ENCODE data around the gene ATF5. TPM values are rescaled to one million over a fixed set of nuclear protein-coding genes. Genes with fewer than 3 reads are reported as not detected.

ATF5 gene
- total and polyA plus RNA-seq, 7 experiments from 2014 or later: 1.6 to 16.1 (median 7.1) TPM

DNA sequence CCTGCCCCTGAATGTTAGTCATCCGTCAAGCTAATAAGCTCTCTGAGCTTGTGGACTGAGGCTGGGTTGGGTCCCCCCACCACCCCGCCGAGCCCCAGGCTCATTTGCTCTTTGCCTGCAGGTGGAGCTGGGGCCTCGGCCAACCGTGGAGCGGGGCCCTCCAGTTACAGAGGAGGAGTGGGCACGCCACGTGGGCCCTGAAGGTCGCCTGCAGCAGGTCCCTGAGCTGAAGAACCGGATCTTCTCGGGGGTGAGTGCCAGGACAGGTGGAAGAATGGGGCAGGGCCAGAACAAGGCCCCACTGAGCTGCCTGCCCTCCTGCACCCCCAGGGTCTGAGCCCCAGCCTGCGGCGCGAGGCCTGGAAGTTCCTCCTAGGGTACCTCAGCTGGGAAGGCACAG is 46.4 kb upstream of the ATF5 start:
- Histone ChIP-seq H3K4me1 (ENCODE audit: control insufficient read depth in 2 of 2, insufficient read depth in 2 of 2, low read length in 2 of 2) (peaks cover 11 to 14% of the 10 kb centered on the region in 2 donors), H3K27ac (ENCODE audit: low read depth, low read length) (no peak overlapping the region), H3K4me3 (ENCODE audit: low read length) (no peak overlapping the region), H3K36me3 (ENCODE audit: control insufficient read depth in 2 of 3, insufficient read depth in 3 of 3, low read length in 3 of 3) (peaks cover 6 to 66% (median 33%) of the 10 kb centered on the region in 3 experiments), H3K9me3 (ENCODE audit: control insufficient read depth in 2 of 3, low read length in 3 of 3) (no peaks in the 10 kb centered on the region), H3K27me3 (ENCODE audit: control insufficient read depth in 2 of 2, insufficient read depth in 2 of 2, low read length in 2 of 2) (no peaks in the 10 kb centered on the region)
- intact Hi-C loops (cut with micrococcal nuclease): no loop called here
- no peaks in the 10 kb centered on the region for H3K9me3 Mint-ChIP-seq
- CTCF ChIA-PET: no interaction called here
- no peak overlapping the region for H3K4me3 Mint-ChIP-seq
- peaks cover 0 to 27% (median 14%) of the 10 kb centered on the region in 5 donors for H3K36me3 Mint-ChIP-seq
- H3K27me3 Mint-ChIP-seq: no peaks in the 10 kb centered on the region
- ATAC-seq: no peak
- DNase-seq: no peak
- H3K27ac Mint-ChIP-seq: no peak overlapping the region
- POLR2A ChIA-PET: interaction anchor here (0.5 to 0.8 kb wide), 3 partner anchors 34 to 935 kb away, joined by 3 to 5 read pairs (median 4); no protein-coding TSS in a partner anchor
- peaks cover 15 to 17% (median 16%) of the 10 kb centered on the region in 7 donors for H3K4me1 Mint-ChIP-seq

DNA sequence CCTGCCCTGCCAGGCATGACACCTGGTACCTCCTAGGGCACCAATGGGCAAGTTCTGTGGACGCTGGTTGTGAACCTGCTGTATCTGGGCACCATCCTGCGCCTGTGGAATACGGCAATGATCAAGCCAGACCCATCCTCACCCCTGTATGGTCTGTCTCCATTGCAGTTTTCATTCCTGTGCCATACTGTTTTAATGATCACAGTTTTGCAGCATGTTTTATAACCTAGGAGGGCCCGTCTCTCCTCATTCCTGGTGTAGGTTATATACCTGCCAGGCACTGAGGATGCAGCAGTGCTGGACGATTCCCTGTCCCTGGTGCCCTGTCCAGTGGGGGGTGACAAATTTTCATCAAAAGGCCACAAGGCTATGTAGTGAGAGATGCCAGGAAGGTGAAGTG is 45.9 kb upstream of the ATF5 start:
- Histone ChIP-seq H3K9me3 (ENCODE audit: control insufficient read depth in 2 of 3, low read length in 3 of 3) (no peaks in the 10 kb centered on the region), H3K4me1 (ENCODE audit: control insufficient read depth in 2 of 2, insufficient read depth in 2 of 2, low read length in 2 of 2) (peaks cover 10 to 13% of the 10 kb centered on the region in 2 donors), H3K36me3 (ENCODE audit: control insufficient read depth in 2 of 3, insufficient read depth in 3 of 3, low read length in 3 of 3) (peaks cover 6 to 68% (median 33%) of the 10 kb centered on the region in 3 experiments), H3K27ac (ENCODE audit: low read depth, low read length) (no peak overlapping the region), H3K4me3 (ENCODE audit: low read length) (no peak overlapping the region), H3K27me3 (ENCODE audit: control insufficient read depth in 2 of 2, insufficient read depth in 2 of 2, low read length in 2 of 2) (no peaks in the 10 kb centered on the region)
- POLR2A ChIA-PET: interaction anchor here (0.5 to 0.8 kb wide), 3 partner anchors 34 to 935 kb away, joined by 3 to 5 read pairs (median 4); no protein-coding TSS in a partner anchor
- Mint-ChIP-seq H3K9me3 (no peaks in the 10 kb centered on the region), H3K36me3 (peaks cover 0 to 25% (median 14%) of the 10 kb centered on the region in 5 donors), H3K27ac (no peak overlapping the region), H3K27me3 (no peaks in the 10 kb centered on the region), H3K4me1 (peaks cover 12 to 16% (median 13%) of the 10 kb centered on the region in 7 donors), H3K4me3 (peak overlapping the region in 1 of 10 donors; percentile 53)
- ATAC-seq (no peak), DNase-seq (no peak)
- intact Hi-C loops (cut with micrococcal nuclease): no loop called here
- CTCF ChIA-PET: no interaction called here

DNA sequence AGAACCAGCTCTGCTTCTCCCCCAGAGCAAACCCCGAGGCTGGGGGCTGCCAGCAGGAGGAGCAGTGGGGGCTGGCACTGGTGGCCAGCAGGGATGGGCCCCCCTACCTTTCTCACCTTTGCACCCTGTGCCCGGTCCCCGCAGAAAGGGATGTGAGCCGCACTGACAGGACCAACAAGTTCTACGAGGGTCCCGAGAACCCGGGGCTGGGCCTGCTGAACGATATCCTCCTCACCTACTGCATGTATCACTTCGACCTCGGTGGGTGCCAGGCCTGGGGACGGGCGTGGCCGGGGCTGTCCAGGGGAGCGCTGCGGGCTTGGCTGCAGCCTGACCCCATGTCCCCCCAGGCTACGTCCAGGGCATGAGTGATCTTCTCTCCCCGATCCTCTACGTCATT is 44.9 kb upstream of the ATF5 start:
- CTCF ChIA-PET: interaction anchor here (0.6 kb wide), 1 partner anchor 181 kb away, joined by 3 read pairs; no protein-coding TSS in a partner anchor
- H3K27ac Mint-ChIP-seq: no peak overlapping the region
- no peak overlapping the region for H3K4me3 Mint-ChIP-seq
- intact Hi-C loops (cut with micrococcal nuclease): no loop called here
- Histone ChIP-seq H3K27me3 (ENCODE audit: control insufficient read depth in 2 of 2, insufficient read depth in 2 of 2, low read length in 2 of 2) (no peaks in the 10 kb centered on the region), H3K27ac (ENCODE audit: low read depth, low read length) (no peak overlapping the region), H3K36me3 (ENCODE audit: control insufficient read depth in 2 of 3, insufficient read depth in 3 of 3, low read length in 3 of 3) (peaks cover 6 to 65% (median 33%) of the 10 kb centered on the region in 3 experiments), H3K4me1 (ENCODE audit: control insufficient read depth in 2 of 2, insufficient read depth in 2 of 2, low read length in 2 of 2) (peaks cover 0 to 2% of the 10 kb centered on the region in 2 donors), H3K4me3 (ENCODE audit: low read length) (no peak overlapping the region), H3K9me3 (ENCODE audit: control insufficient read depth in 2 of 3, low read length in 3 of 3) (no peaks in the 10 kb centered on the region)
- H3K36me3 Mint-ChIP-seq: peaks cover 0 to 24% (median 11%) of the 10 kb centered on the region in 5 donors
- no peaks in the 10 kb centered on the region for H3K27me3 Mint-ChIP-seq
- POLR2A ChIA-PET: interaction anchor here (0.7 kb wide), 1 partner anchor 12 kb away, joined by 3 read pairs; no protein-coding TSS in a partner anchor
- H3K9me3 Mint-ChIP-seq: no peaks in the 10 kb centered on the region
- DNase-seq (no peak), ATAC-seq (no peak)
- peaks cover 2 to 7% (median 4%) of the 10 kb centered on the region in 7 donors for H3K4me1 Mint-ChIP-seq

DNA sequence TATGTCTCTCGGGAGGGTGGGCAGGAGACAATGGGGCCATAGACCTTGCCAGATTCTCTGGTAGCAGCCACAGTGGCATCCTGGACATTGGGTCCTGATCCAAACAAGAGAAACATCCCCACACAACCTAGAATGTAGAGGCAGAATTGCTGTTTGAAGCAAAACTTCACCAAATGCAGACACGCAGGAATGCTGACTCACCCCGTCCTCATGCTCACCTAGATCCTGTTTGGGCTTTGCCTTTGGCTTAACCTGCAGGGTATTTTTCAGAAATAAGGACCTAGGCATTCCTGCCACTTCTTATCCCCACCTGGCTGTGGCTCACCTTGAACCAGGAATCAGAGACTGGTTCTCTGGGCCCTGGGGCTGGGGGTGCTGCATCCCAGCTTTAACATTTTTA is 44.2 kb upstream of the ATF5 start:
- no peaks in the 10 kb centered on the region for H3K9me3 ChIP-seq (ENCODE audit: control insufficient read depth in 2 of 3, low read length in 3 of 3)
- no peaks in the 10 kb centered on the region for H3K27me3 Mint-ChIP-seq
- H3K9me3 Mint-ChIP-seq: no peaks in the 10 kb centered on the region
- ATAC-seq: no peak
- peaks cover 6 to 59% (median 33%) of the 10 kb centered on the region in 3 experiments for H3K36me3 ChIP-seq (ENCODE audit: control insufficient read depth in 2 of 3, insufficient read depth in 3 of 3, low read length in 3 of 3)
- no peaks in the 10 kb centered on the region for H3K27me3 ChIP-seq (ENCODE audit: control insufficient read depth in 2 of 2, insufficient read depth in 2 of 2, low read length in 2 of 2)
- POLR2A ChIA-PET: no interaction called here
- no peak for DNase-seq
- peaks cover 0 to 25% (median 9%) of the 10 kb centered on the region in 5 donors for H3K36me3 Mint-ChIP-seq
- no peak overlapping the region for H3K27ac ChIP-seq (ENCODE audit: low read depth, low read length)
- H3K4me3 Mint-ChIP-seq: no peak overlapping the region
- H3K4me1 Mint-ChIP-seq: peaks cover 0 to 3% (median 0%) of the 10 kb centered on the region in 7 donors
- H3K27ac Mint-ChIP-seq: no peak overlapping the region
- CTCF ChIA-PET: no interaction called here
- intact Hi-C loops (cut with micrococcal nuclease): no loop called here
- peaks cover 0 to 3% of the 10 kb centered on the region in 2 donors for H3K4me1 ChIP-seq (ENCODE audit: control insufficient read depth in 2 of 2, insufficient read depth in 2 of 2, low read length in 2 of 2)
- H3K4me3 ChIP-seq (ENCODE audit: low read length): no peak overlapping the region

DNA sequence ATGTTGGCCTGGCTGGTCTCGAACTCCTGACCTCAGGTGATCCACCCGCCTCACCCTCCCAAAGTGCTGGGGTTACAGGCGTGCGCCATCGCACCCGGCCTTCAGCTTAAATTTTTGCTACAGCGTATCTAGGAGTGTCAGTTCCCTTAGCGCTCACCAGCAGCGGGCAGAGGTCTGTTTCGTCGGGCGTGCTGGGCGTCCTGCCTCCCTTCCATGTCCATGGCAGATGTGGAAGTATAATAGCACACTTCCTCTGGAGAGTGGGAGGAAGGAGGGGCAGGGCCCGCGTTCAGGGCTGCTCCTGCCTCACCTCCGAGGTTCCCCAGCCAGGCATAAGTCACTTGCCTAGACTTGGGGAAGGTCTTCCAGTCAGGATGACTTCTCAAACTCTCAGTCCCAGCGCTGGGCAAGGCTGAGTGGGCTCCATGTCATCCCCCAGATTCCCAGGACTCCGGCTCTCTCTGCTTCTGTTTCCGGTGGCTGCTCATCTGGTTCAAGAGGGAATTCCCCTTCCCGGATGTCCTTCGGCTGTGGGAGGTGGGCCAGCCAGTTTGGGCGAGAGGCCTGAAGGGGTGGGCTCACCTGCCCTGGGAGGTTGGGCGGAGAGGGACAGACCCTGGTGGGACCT is 41.9 kb upstream of the ATF5 start:
- no peaks in the 10 kb centered on the region for H3K9me3 Mint-ChIP-seq
- no peak overlapping the region for H3K27ac Mint-ChIP-seq
- Histone ChIP-seq H3K27ac (ENCODE audit: low read depth, low read length) (no peak overlapping the region), H3K9me3 (ENCODE audit: control insufficient read depth in 2 of 3, low read length in 3 of 3) (no peaks in the 10 kb centered on the region), H3K4me1 (ENCODE audit: control insufficient read depth in 2 of 2, insufficient read depth in 2 of 2, low read length in 2 of 2) (peaks cover 0 to 5% of the 10 kb centered on the region in 2 donors), H3K4me3 (ENCODE audit: low read length) (no peak overlapping the region), H3K36me3 (ENCODE audit: control insufficient read depth in 2 of 3, insufficient read depth in 3 of 3, low read length in 3 of 3) (peaks cover 0 to 37% (median 16%) of the 10 kb centered on the region in 3 experiments), H3K27me3 (ENCODE audit: control insufficient read depth in 2 of 2, insufficient read depth in 2 of 2, low read length in 2 of 2) (no peaks in the 10 kb centered on the region)
- POLR2A ChIA-PET: no interaction called here
- peaks cover 0 to 22% (median 9%) of the 10 kb centered on the region in 5 donors for H3K36me3 Mint-ChIP-seq
- H3K27me3 Mint-ChIP-seq: no peaks in the 10 kb centered on the region
- ATAC-seq: no peak
- no peak for DNase-seq
- CTCF ChIA-PET: no interaction called here
- H3K4me1 Mint-ChIP-seq: peaks cover 0 to 10% (median 0%) of the 10 kb centered on the region in 7 donors
- intact Hi-C loops (cut with micrococcal nuclease): no loop called here
- H3K4me3 Mint-ChIP-seq: no peak overlapping the region

DNA sequence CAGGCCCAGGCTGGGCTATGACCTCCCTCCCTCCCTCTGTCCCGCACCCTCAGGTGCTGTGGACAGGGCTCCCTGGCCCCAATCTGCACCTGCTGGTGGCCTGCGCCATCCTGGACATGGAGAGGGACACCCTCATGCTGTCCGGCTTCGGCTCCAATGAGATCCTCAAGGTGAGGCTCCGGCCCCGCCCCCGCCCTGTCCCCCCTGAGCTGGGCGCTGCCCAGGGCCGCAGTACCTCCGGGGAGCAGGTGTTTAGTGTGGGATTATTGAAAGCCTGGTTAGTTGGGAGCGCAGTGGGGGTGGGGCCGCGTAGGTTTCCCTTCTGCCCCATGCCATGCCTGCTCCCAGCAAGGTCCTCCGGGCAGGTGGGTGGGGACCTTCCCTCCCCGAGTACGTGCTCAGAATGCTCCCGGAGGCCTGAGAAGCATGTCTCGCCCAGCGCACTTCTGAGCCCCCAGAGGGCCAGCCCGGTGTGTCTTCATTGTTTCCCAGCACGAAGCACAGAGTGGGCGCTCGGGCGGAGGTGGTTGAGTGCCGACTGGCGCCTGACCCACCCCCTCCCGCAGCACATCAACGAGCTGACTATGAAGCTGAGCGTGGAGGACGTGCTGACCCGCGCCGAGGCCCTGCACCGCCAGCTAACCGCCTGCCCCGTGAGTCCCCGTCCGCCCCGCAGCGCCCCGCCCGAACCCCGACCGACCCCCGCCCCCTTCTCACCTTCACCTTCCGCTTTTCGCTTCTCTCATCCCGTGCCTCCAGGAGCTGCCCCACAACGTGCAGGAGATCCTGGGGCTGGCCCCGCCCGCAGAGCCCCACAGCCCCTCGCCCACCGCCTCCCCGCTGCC is 41.1 kb upstream of the ATF5 start:
- Mint-ChIP-seq H3K4me1 (peaks cover 0 to 10% (median 3%) of the 10 kb centered on the region in 7 donors), H3K4me3 (no peak overlapping the region), H3K9me3 (no peaks in the 10 kb centered on the region), H3K27me3 (no peaks in the 10 kb centered on the region), H3K36me3 (peaks cover 0 to 19% (median 9%) of the 10 kb centered on the region in 5 donors), H3K27ac (no peak overlapping the region)
- intact Hi-C loops (cut with micrococcal nuclease): no loop called here
- no peak overlapping the region for H3K4me3 ChIP-seq (ENCODE audit: low read length)
- H3K27ac ChIP-seq (ENCODE audit: low read depth, low read length): no peak overlapping the region
- ChIA-PET CTCF (no interaction called here), POLR2A (interaction anchor here (0.7 to 1.4 kb wide), 2 partner anchors 11 to 37 kb away, joined by 3 read pairs; partner anchors contain the start of genes AKT1S1, PTOV1 and TBC1D17)
- ATAC-seq (no peak), DNase-seq (no peak)
- H3K27me3 ChIP-seq (ENCODE audit: control insufficient read depth in 2 of 2, insufficient read depth in 2 of 2, low read length in 2 of 2): no peaks in the 10 kb centered on the region
- peaks cover 0 to 5% of the 10 kb centered on the region in 2 donors for H3K4me1 ChIP-seq (ENCODE audit: control insufficient read depth in 2 of 2, insufficient read depth in 2 of 2, low read length in 2 of 2)
- no peaks in the 10 kb centered on the region for H3K9me3 ChIP-seq (ENCODE audit: control insufficient read depth in 2 of 3, low read length in 3 of 3)
- peaks cover 0 to 30% (median 11%) of the 10 kb centered on the region in 3 experiments for H3K36me3 ChIP-seq (ENCODE audit: control insufficient read depth in 2 of 3, insufficient read depth in 3 of 3, low read length in 3 of 3)

All from naive thymus-derived CD4-positive, alpha-beta T cell (primary cell).